ENCODE data around the gene AP4S1.

DNA sequence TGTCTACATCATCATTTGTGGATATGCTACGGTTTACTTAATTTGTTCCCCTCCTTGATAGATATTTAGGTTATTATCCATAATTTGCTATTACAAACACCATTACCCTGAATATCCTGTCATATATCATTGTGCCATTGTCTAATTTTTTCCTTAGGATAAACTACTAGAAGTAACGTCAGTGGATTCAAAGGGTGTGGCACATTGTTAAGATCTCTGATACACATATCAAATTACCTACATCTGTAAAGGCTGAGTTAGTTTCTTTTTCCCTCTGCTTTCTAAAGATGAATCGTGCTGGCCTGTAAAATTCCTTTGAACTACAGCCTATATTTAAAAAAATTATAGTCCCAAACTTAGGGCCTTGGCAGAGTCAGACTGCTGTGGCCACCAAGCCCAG lies 54.6 kb downstream of the AP4S1 start:
- TF ChIP-seq, protein P1, sequence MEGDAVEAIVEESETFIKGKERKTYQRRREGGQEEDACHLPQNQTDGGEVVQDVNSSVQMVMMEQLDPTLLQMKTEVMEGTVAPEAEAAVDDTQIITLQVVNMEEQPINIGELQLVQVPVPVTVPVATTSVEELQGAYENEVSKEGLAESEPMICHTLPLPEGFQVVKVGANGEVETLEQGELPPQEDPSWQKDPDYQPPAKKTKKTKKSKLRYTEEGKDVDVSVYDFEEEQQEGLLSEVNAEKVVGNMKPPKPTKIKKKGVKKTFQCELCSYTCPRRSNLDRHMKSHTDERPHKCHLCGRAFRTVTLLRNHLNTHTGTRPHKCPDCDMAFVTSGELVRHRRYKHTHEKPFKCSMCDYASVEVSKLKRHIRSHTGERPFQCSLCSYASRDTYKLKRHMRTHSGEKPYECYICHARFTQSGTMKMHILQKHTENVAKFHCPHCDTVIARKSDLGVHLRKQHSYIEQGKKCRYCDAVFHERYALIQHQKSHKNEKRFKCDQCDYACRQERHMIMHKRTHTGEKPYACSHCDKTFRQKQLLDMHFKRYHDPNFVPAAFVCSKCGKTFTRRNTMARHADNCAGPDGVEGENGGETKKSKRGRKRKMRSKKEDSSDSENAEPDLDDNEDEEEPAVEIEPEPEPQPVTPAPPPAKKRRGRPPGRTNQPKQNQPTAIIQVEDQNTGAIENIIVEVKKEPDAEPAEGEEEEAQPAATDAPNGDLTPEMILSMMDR (IDR thresholded peaks at IDR 0.05) = no peak
- TF ChIP-seq POLR2A (IDR thresholded peaks at IDR 0.05) = no peak
